CD14-positive monocyte (primary cell): Measurements from ENCODE around the gene NUP88. TPM values are rescaled to one million over a fixed set of nuclear protein-coding genes. Genes with fewer than 3 reads are reported as not detected.

Experiments used
- DNase-seq, 3 donors: peaks; one replicate each; pipeline ENCODE4 v3.0.0-alpha.2; 2011 to 2022
- H2AFZ ChIP-seq: 2 replicates; pipeline ENCODE4 v1.6.0; 2012; ENCODE audit warnings: mild to moderate bottlenecking, low read depth, low read length, inconsistent platforms; ENCODE audit not compliant: insufficient read depth, poor library complexity, severe bottlenecking
- H3K27ac ChIP-seq, 2 donors: 1 replicate in 1 of 2; 2 replicates in 1 of 2; pipeline ENCODE4 v1.5.1; 2012 to 2013; ENCODE audit warnings: low read length in 2 of 2, control low read depth in 1 of 2, inconsistent platforms in 1 of 2, low read depth in 1 of 2, mild to moderate bottlenecking in 1 of 2
- H3K27me3 ChIP-seq, 2 donors: one replicate each; pipeline versions ENCODE4 v1.6.0 to v1.6.1; 2011 to 2013; ENCODE audit warnings: low read length in 2 of 2; ENCODE audit not compliant: control insufficient read depth in 2 of 2, insufficient read depth in 2 of 2
- H3K36me3 ChIP-seq, 2 donors: replicated peaks in 1 of 2; 1 replicate in 1 of 2; 2 replicates in 1 of 2; pipeline versions ENCODE4 v1.5.1 to v1.6.1; 2012 to 2013; ENCODE audit warnings: low read length in 2 of 2, control low read depth in 1 of 2, inconsistent platforms in 1 of 2, mild to moderate bottlenecking in 1 of 2; ENCODE audit not compliant: insufficient read depth in 2 of 2, control insufficient read depth in 1 of 2
- H3K4me1 ChIP-seq, 2 donors: 1 replicate in 1 of 2; 2 replicates in 1 of 2; pipeline versions ENCODE4 v1.5.1 to v1.6.1; 2012 to 2013; ENCODE audit warnings: low read length in 2 of 2, control low read depth in 1 of 2, inconsistent platforms in 1 of 2, mild to moderate bottlenecking in 1 of 2, moderate library complexity in 1 of 2; ENCODE audit not compliant: insufficient read depth in 2 of 2, control insufficient read depth in 1 of 2
- H3K4me2 ChIP-seq: replicated peaks from 2 replicates; pipeline ENCODE3; 2012; ENCODE audit warnings: low read length, moderate library complexity, mild to moderate bottlenecking; ENCODE audit not compliant: poor library complexity, severe bottlenecking; ENCODE audit errors: extremely low read depth
- H3K4me3 ChIP-seq, 3 experiments: fragments of 200-600 bp in 1 of 3; sonication (generic) in 1 of 3; replicated peaks in 1 of 3; 1 replicate in 2 of 3; 2 replicates in 1 of 3; pipeline ENCODE4 v1.5.1; 2011 to 2013; ENCODE audit warnings: low read length in 3 of 3, mild to moderate bottlenecking in 3 of 3, control low read depth in 2 of 3, low read depth in 2 of 3, inconsistent platforms in 1 of 3, moderate library complexity in 1 of 3
- H3K79me2 ChIP-seq: 2 replicates; pipeline ENCODE4 v1.6.0; 2012; ENCODE audit warnings: mild to moderate bottlenecking, control low read depth, inconsistent platforms, low read length, moderate library complexity; ENCODE audit not compliant: insufficient read depth
- H3K9ac ChIP-seq: 2 replicates; pipeline ENCODE4 v1.6.0; 2017; ENCODE audit warnings: low read length, mild to moderate bottlenecking; ENCODE audit not compliant: insufficient read depth, poor library complexity, severe bottlenecking
- H3K9me3 ChIP-seq, 2 donors: replicated peaks in 1 of 2; 1 replicate in 1 of 2; 2 replicates in 1 of 2; pipeline versions ENCODE4 v1.5.1 to v1.6.1; 2012 to 2013; ENCODE audit warnings: low read length in 2 of 2, control low read depth in 1 of 2; ENCODE audit not compliant: control insufficient read depth in 1 of 2, insufficient read depth in 1 of 2
- H4K20me1 ChIP-seq: 2 replicates; pipeline ENCODE4 v1.6.0; 2012; ENCODE audit warnings: mild to moderate bottlenecking, low read length, control low read depth, moderate library complexity; ENCODE audit not compliant: insufficient read depth
- H3K27ac Mint-ChIP-seq, 7 donors: one replicate each; pipeline ENCODE4 v1.8.0; 2020; ENCODE audit warnings: mild to moderate bottlenecking in 7 of 7, mixed read lengths in 7 of 7, moderate library complexity in 6 of 7, inconsistent platforms in 2 of 7
- H3K27me3 Mint-ChIP-seq, 3 donors: one replicate each; pipeline ENCODE4 v1.8.0; 2021 to 2022; ENCODE audit warnings: low read depth in 3 of 3, mild to moderate bottlenecking in 3 of 3, mixed read lengths in 3 of 3, moderate library complexity in 3 of 3, inconsistent platforms in 1 of 3
- H3K36me3 Mint-ChIP-seq, 2 donors: one replicate each; pipeline ENCODE4 v1.8.0; 2020; ENCODE audit warnings: mixed read lengths in 2 of 2, inconsistent platforms in 1 of 2, mild to moderate bottlenecking in 1 of 2
- H3K4me1 Mint-ChIP-seq: one replicate; pipeline ENCODE4 v1.8.0; 2020; ENCODE audit warnings: mild to moderate bottlenecking, mixed read lengths
- H3K4me3 Mint-ChIP-seq, 2 donors: one replicate each; pipeline ENCODE4 v1.8.0; 2020; ENCODE audit warnings: mild to moderate bottlenecking in 2 of 2, mixed read lengths in 2 of 2, moderate library complexity in 1 of 2
- H3K9me3 Mint-ChIP-seq, 7 donors: one replicate each; pipeline ENCODE4 v1.8.0; 2020 to 2022; ENCODE audit warnings: mixed read lengths in 7 of 7, mild to moderate bottlenecking in 6 of 7, moderate library complexity in 6 of 7, inconsistent platforms in 2 of 7
- WGBS: methylation state at CpG from one replicate; pipeline ENCODE4 v1.1.5; 2013; ENCODE audit warnings: missing lambda C conversion rate; ENCODE audit not compliant: insufficient coverage; 5-methylcytosine and 5-hydroxymethylcytosine counted together
- intact Hi-C, 2 donors: fragments of 100-400 bp; cut with micrococcal nuclease; formaldehyde crosslinking; loops; one replicate each; pipeline versions ENCODE4 v1.15.0 to v1.15.1; 2023
- polyA plus RNA-seq, 3 donors: library from polyadenylated mRNA; depleted of rRNA in 1 of 3; unstranded in 2 of 3; stranded (reverse) in 1 of 3; fragments of 300-500 nt in 2 of 3; fragments of >200 nt in 1 of 3; fragmentation: Illumina TruSeq in 2 of 3; gene quantifications; 1 replicate in 2 of 3; 2 replicates in 1 of 3; pipeline ENCODE4 v1.2.3, GENCODE V29; 2012 to 2021
- TF ChIP-seq, protein P1 (sequence below): fragments of 200-600 bp; IDR thresholded peaks from one replicate; pipeline ENCODE4 v1.8.0; 2022; ENCODE audit warnings: antibody characterized with exemption, mild to moderate bottlenecking

The NUP88 gene
- polyA plus RNA-seq, 3 donors = 23.1 to 45.7 (median 36.1) TPM

DNA sequence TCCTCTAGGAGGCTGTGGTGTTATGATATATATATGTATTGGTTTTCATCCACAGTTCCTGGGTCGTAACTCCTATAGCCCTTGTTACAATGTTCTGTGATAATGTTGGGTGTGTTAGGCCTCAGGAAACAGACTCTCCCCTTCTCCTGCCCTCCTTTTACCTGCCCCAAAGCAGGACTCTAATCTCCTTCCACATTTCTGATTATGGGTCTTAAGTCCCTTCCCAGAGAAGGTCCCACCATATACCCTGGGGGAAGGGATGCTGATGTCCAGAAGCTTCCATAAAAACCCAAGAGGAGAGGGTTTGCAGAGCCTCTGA lies 19.9 kb upstream of the NUP88 start:
- Histone ChIP-seq H3K4me3 (peak overlapping the region; percentile 23 to 94 (median 60)), H3K9ac (peak overlapping the region; percentile 78), H3K9me3 (no peaks in the 10 kb centered on the region), H4K20me1 (peaks cover 8% of the 10 kb centered on the region), H3K4me2 (peak overlapping the region; percentile 91), H3K27ac (peak overlapping the region; percentile 59 to 65), H3K36me3 (peaks cover 27 to 66% of the 10 kb centered on the region in 2 donors), H3K4me1 (peaks cover 18 to 22% of the 10 kb centered on the region in 2 donors), H2AFZ (peak overlapping the region; percentile 99), H3K27me3 (no peaks in the 10 kb centered on the region), H3K79me2 (peaks cover 41% of the 10 kb centered on the region)
- TF ChIP-seq, protein P1, sequence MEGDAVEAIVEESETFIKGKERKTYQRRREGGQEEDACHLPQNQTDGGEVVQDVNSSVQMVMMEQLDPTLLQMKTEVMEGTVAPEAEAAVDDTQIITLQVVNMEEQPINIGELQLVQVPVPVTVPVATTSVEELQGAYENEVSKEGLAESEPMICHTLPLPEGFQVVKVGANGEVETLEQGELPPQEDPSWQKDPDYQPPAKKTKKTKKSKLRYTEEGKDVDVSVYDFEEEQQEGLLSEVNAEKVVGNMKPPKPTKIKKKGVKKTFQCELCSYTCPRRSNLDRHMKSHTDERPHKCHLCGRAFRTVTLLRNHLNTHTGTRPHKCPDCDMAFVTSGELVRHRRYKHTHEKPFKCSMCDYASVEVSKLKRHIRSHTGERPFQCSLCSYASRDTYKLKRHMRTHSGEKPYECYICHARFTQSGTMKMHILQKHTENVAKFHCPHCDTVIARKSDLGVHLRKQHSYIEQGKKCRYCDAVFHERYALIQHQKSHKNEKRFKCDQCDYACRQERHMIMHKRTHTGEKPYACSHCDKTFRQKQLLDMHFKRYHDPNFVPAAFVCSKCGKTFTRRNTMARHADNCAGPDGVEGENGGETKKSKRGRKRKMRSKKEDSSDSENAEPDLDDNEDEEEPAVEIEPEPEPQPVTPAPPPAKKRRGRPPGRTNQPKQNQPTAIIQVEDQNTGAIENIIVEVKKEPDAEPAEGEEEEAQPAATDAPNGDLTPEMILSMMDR = peak; percentile 69
- DNase-seq = no peak
- Mint-ChIP-seq H3K27ac (peak overlapping the region; percentile 62 to 92 (median 85)), H3K27me3 (peaks cover 0 to 1% (median 0%) of the 10 kb centered on the region in 3 donors), H3K4me3 (peak overlapping the region; percentile 74 to 84), H3K9me3 (no peaks in the 10 kb centered on the region), H3K4me1 (peaks cover 27% of the 10 kb centered on the region), H3K36me3 (peaks cover 39 to 47% of the 10 kb centered on the region in 2 donors)
- no CpG with 5 or more reads among the region's 1 CpG for WGBS
- intact Hi-C loops = loop anchor here (2.0 to 10.0 kb wide), 2 partner anchors 21 to 45 kb away; partner anchors contain the start of genes DERL2 (in 1 of the 2), MIS12 (in 1 of the 2) and NUP88 (in 1 of the 2)

DNA sequence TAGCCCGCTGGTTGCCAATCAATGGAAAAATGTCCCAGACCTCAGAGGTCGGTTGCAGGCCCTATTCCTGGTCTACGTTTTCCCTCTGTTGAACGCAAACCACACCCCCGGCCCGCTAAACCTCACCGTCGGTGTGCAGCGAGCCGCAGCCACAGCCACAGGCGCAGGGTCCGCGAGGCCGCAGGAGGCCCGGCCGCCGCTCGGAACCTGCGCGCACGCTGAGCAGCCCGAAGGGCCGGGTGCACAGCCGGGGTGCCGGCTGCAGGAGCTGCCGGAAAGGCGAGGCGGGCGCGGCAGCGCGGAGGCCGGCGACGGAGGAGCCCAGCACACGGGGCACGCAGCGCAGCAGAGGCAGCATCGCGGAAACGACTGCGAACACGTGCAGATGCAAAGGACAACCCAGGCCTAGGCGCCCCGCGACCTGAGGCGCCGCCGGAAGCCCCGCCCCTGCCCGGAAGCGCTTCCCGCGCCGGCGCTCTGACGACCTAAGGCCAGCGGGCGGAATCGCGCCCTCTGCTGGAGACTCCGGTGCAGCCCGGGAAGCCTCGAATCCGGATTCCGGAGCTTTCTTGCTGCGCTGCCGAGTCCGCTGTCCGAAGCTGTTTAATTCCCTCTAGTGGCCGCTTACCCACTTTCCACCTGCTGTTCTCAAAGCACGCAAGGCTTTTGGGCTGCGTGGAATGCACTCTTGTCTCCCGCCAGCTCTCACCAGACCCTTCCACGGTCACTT lies 19.4 kb upstream of the NUP88 start, which contains the start of gene C1QBP:
Gene C1QBP (minus strand): TSS at position 440 of the 730 bp plus-strand sequence. CDS start 82 bp downstream, at position 358.
- peak within 1 kb of the TSS; percentile 74 to 84 for H3K4me3 Mint-ChIP-seq
- H3K4me1 Mint-ChIP-seq = peaks cover 27% of the 10 kb centered on the region
- Histone ChIP-seq H3K27me3 (no peaks in the 10 kb centered on the region), H3K9ac (peak within 1 kb of the TSS; percentile 78), H3K27ac (peak within 1 kb of the TSS; percentile 59 to 79), H4K20me1 (peaks cover 8% of the 10 kb centered on the region), H3K9me3 (no peaks in the 10 kb centered on the region), H3K4me1 (peaks cover 18 to 22% of the 10 kb centered on the region in 2 donors), H3K4me3 (peak within 1 kb of the TSS; percentile 60 to 94 (median 70)), H3K79me2 (peaks cover 41% of the 10 kb centered on the region), H2AFZ (peak within 1 kb of the TSS; percentile 99), H3K36me3 (peaks cover 27 to 66% of the 10 kb centered on the region in 2 donors), H3K4me2 (peak within 1 kb of the TSS; percentile 91)
- peaks cover 0 to 1% (median 0%) of the 10 kb centered on the region in 3 donors for H3K27me3 Mint-ChIP-seq
- H3K9me3 Mint-ChIP-seq = no peaks in the 10 kb centered on the region
- DNase-seq = peak; percentile 92 to 95 (median 93)
- H3K36me3 Mint-ChIP-seq = peaks cover 38 to 47% of the 10 kb centered on the region in 2 donors
- under 1% methylated on average over 72 of the region's 75 CpGs for WGBS
- TF ChIP-seq, protein P1 = peak; percentile 99
- intact Hi-C loops = loop anchor here (2.0 to 10.0 kb wide), 2 partner anchors 20 to 46 kb away; partner anchors contain the start of genes DERL2 (in 1 of the 2), MIS12 (in 1 of the 2) and NUP88 (in 1 of the 2)
- H3K27ac Mint-ChIP-seq = peak within 1 kb of the TSS; percentile 62 to 92 (median 85)
